ENCODE results near the gene FTO.

DNA sequence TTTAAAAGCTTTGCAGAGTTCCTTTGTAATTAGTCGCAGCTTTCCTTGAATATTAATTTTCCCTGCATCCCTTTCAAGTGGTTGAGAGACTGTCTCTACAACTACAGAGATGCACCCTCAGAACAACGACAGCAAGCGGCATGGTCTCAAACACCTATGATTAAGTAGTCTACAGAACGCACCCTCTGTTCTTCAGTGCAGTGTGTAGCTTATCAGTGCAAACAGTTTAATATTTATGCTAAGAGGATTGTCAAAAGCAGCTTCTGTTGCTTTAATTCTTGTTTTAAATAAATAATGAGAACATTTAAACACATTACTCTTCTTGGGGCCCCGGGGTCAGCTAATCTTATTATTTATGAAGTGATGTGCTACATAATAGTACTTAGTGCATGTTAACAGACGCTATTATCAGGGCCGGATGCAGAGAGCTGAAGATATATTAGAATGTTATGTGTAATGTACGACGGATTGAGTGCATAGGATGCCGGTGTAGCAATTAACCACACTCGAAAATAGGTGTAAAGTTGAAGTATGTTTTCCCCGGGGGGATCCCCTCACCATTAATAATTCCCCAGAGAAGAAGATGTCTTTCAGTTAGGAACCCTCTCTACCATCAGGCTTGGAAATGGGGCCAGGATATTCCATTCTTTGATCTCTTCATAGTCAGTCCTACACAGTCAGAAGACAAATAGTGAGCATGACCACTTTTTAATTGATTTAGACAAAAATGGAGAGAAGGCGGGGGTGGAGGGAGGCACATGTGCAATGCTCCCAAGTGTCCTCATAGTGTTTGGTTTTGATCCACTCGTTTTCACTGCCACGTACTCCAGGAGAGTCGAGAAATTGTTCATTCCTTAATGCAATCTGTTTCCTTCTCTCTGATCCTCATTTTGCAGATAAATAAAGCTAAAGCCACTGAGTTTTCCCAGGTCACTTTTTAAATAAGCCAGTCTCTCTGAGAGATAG, 406.3 kb downstream of the FTO start:
- TF ChIP-seq, protein P1, sequence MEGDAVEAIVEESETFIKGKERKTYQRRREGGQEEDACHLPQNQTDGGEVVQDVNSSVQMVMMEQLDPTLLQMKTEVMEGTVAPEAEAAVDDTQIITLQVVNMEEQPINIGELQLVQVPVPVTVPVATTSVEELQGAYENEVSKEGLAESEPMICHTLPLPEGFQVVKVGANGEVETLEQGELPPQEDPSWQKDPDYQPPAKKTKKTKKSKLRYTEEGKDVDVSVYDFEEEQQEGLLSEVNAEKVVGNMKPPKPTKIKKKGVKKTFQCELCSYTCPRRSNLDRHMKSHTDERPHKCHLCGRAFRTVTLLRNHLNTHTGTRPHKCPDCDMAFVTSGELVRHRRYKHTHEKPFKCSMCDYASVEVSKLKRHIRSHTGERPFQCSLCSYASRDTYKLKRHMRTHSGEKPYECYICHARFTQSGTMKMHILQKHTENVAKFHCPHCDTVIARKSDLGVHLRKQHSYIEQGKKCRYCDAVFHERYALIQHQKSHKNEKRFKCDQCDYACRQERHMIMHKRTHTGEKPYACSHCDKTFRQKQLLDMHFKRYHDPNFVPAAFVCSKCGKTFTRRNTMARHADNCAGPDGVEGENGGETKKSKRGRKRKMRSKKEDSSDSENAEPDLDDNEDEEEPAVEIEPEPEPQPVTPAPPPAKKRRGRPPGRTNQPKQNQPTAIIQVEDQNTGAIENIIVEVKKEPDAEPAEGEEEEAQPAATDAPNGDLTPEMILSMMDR (IDR thresholded peaks at IDR 0.05; ENCODE audit: low read length), result no peak
- TF ChIP-seq EZH2phosphoT487 (IDR thresholded peaks at IDR 0.05; ENCODE audit: low read length) (no peak), EZH2 (optimal IDR thresholded peaks at IDR 0.05; ENCODE audit: low read depth, low read length) (no peak)
